NCI-H2107 treated with DMSO at 0.1 percent for 48 hours (cell line): ENCODE measurements around the gene IL22.
A peak's percentile ranks its signal among the peaks of the same experiment; 100 is the strongest.

Experiments used
- DNase-seq: peaks from one replicate; lab custom pipeline; 2025; ENCODE audit not compliant: unreplicated experiment; lab: John Stamatoyannopoulos, UW

IL22 gene

DNA sequence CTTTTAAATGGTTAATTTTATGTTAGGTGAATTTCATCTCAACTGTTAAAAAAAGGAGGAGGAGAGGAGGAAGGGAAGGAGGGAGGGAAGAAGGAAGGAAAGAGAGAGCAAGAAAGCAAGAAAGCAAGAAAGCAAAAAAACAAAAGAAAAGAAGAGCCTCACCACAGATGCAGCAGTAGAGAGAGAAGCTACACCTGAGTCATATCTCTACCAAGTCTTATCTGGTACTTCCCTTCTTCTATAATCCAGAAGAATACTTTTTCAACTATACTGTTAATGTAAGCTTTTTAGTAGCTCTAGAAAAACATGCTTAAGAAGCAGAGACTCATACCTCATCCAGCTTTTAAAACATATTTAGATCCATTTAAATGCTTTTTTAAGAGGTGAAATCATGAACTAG lies 22.2 kb downstream of the IL22 start:
- no peak for DNase-seq

DNA sequence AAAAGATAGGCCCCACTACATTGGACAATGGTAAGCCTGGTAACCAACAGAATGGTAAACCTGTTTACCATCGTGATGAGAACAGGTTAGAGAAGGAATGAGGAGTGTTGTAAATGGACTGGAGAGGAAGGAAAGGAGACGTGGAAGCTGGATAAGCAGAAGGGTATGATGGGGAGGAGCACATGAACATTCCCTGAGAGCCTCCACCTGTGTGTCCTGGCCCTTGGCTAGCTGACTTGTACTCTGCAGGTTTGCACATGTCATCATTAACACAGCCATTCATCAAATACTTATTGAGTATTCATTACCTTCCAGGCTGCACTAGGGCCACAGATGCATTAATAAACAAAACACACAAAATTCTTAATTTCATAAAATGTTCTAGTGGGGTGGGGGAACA lies 23.4 kb downstream of the IL22 start:
- DNase-seq = no peak

DNA sequence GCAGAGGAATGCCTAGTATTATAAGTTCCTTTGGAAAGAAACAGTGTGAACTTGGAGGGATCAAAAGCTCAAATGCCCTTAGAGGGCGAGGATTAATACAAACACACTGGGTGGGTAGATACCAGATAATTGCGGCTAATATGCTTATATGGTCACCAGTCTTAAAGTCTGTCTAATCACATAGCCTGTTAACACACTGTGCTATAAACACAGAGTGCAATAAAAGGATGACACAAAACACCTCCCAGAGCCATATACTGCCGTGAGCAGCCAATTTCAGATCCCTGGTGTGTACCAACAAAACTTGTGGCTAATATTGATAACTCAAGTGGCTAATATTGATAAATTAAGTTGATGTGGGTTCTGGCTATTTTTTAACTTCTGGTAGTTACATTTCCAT lies 26.0 kb downstream of the IL22 start:
- DNase-seq = no peak

GRCh38 chr12:68225576-68226476 lies 27.6 kb downstream of the IL22 start, which contains the start of gene IL26:
IL26 (minus strand) TSS chr12:68225810; CDS start chr12:68225756, 54 bp downstream.
- DNase-seq = no peak

DNA sequence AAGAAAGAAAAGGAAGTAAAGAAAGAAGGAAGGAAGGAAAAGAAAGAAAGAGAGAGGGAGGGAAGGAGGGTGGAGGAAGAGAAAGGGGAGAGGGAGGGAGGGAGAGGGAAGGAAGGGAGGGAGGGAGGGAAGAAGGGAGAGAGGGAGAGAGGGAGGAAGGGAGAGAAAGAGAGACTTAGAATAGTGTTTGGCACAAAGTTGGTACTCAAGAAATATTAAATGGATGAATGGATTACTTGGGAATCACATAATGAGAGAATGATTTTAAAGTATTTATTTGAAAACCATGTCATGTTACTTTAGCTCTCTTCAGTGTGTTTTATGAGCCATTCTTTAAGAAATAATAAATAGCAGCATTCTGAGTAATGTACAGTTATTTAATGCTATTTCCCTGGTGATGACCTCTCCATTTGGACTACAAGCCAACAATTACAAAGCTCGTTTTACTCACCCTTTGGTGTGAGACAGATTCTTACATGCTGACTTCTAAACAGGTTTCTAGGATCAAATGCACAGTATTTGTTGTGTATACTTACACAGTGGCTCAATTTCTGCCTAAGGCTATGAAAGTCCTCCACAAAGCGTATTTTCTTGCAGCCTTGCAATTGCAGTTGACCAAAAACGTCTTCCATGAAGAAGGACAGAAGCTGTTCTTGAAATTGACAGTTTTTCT lies 28.7 kb downstream of the IL22 start:
- no peak for DNase-seq

DNA sequence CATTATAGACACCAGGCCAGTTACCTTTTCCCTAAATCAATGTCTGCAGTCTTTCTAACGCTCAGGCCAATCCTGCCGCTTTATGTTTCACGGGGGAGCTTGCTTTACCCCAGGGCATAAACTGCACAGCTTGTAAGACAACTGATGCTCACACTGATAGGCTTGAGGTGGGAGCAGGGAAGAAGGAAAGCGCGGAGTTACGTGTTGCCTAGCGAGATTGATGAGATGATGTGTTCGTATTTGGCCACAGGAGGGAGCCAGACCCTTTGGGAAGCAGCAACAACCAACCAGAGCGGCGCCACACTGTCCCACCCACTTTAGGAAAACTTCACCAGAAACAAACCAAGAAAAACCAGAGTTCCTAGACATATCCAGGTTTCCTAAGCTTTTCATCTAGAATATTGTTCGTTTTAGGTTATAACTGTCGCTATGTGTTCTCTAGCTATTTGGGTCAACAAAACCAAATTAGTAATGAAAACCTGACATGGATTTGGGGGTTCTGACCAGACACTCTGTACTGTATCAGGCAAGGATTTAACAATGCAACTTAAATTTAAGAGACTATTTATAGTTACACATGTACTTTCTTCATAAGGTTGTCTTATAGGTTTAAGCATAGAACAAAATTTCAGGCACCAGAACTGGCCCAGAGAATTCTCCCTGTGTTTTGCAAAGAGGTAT lies 30.2 kb downstream of the IL22 start:
- DNase-seq = peak; percentile 94

DNA sequence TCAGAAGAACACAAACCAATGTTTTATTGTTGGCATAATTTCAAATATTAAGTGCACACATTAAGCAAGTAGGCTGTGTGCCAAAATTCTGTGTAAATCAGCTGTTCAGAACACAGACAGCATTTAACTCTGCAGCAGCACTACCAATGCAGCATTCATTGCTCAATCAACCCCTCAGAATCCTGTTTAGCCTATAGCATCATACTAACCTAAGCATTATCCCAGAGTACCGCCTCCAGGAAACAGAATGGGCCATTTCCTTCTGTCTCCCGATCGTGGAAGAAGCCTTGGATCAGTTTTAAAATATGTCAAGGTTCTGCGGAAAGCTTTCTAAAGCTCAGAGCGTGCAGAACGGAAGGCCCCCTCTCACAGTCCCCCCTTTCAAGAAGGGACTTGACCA lies 31.1 kb downstream of the IL22 start:
- DNase-seq = peak; percentile 59

DNA sequence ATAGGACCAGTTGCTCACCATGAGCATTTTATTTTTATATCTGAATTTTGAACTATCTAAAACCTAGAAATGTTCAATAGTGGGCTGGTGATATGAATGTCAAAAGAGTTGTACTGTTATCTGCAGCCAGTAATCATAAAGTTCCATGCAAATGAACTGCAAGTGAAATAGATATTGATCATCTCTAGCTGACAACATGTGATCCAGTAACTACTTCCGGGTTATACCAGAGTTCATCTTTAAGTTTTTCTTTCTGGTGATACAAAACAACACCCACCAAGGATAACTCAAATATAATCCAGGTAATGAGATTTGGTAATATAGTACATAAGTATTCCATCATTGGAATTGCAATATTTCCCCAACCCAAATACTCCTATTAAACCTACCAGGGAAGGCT lies 31.9 kb downstream of the IL22 start:
- no peak for DNase-seq

DNA sequence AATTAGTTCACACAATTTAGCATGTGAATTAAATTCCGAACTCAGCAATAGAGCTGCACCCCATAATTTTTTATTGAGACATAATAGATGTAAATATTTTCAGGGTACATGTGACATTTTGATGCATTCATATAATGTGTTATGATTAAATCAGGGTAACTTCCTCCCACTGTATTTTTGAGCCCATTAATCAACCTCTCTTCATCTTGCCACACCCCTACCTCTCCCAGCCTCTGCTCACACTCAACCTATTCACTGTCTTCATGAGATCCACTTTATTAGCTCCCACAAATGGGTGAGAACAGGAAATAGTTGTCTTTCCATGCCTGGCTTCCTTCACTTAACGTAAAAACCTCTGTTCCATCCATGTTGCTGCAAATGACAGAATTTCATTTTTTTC lies 42.5 kb downstream of the IL22 start:
- no peak for DNase-seq

DNA sequence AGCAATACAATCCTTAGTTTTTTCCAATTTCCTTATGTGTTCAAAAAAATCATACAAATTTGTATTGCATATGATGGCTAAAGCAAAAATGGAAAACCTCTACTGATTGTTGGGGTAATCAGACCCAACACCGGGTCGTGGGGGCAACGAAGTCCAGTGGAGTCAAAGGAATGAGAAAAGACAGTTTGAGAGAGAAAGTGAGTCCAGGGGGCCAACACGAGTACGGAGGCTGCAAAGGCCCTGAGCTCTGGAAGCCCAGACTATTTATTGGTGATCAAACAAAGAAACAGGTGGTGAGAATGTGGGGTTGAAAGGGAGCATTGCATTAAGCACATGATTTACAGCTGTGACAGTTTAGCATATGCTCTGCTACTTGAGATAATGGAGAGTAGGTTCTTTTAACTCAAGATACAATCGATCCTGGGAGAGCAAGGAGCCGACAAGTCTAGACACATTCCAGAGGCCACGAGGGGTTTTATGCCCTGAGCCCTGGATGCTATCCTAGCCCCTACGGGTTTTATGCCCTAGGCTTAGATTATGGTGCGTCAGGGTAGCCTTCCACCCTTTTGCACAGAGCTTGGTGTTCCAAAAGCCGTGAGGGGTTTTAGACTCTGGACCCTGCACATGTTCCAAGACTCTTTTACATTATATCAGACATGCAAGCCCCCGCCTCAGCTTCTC lies 44.2 kb downstream of the IL22 start:
- DNase-seq = peak; percentile 78

DNA sequence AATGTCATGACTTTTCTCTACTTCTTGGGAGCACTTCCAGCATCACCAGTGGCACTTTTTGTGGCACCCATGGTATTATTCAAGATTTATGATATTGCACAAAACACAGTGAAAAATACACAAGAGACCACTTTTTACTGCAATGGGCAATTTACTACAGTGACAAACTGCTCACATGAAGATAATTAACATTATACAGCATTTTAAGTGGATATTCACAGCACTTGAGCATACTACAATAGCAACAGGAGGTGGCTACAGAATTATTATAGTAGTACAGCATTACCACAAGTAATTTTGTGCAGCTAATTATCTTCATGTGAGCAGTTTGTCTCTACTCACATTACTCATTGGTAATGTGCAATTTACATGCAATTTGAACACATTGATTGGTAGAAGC lies 46.1 kb downstream of the IL22 start:
- DNase-seq = peak; percentile 99

- peak; percentile 68 for DNase-seq
These were observed 47.0 kb downstream of the IL22 start for GRCh38 chr12:68206446-68206845.

DNA sequence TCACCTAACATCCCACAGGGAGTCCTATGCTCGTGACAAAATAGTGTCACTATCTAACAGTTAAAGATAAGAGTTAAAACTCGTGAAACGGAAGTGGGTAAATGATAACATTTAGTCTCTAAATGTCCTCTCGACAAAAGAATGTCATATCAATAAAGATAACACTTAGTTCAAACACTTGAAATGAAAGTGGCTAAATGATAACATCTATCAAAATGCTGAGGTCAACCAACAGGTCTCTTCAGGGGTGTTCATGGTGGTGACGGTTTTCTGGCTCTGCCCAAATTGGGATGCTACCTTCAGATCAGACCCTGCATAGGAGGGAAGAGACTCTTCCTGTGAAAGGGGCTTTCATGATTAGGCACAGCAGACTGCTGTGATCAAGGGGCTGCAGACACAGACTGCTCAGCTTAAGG lies 49.9 kb downstream of the IL22 start:
- DNase-seq = no peak

GRCh38 chr12:68200854-68201253 lies 52.5 kb downstream of the IL22 start:
- no peak for DNase-seq

GRCh38 chr12:68199127-68199526 lies 54.3 kb downstream of the IL22 start:
- DNase-seq = peak; percentile 31

DNA sequence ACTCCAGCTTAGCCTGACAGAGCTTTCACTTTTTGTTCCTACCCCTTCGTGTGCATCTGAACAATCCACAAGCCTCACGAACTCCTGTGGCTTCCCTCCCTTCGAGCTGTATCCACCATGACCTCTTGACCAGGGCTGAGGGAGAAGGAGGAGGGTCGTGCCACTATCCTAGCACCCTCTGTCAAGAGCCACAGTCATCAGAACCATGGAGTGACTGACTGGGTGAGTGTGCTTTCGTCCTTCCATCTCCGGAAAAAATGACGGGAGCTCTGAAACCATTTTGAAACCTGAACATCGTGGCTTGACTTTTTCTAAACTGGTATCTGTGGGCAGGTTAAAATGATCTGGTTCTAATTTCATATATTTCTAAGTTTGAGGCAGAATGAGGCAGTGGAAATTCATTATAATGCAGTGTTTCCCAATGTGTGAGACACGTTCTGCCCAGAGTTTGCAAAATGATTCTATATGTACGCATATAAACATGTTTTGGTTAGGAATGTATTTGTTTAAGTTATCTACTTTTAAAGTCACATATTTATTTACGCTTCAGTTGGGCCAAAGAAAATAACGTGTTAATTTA lies 54.8 kb downstream of the IL22 start:
- no peak for DNase-seq
